ENCODE data around the gene HSP90AB1. TPM values are rescaled to one million over a fixed set of nuclear protein-coding genes. Genes with fewer than 3 reads are reported as not detected.

HSP90AB1 gene
- total RNA-seq, 1 donor from 2014 or later: 873 TPM

- intact Hi-C loops (cut with DNase I): no loop called here
- no peak for DNase-seq (ENCODE audit: low spot score)
Measured at GRCh38 chr6:44273617-44274016, 26.7 kb downstream of the HSP90AB1 start.

GRCh38 chr6:44275271-44275748 lies 28.4 kb downstream of the HSP90AB1 start:
- no peak for DNase-seq (ENCODE audit: low spot score)
- intact Hi-C loops (cut with DNase I): no loop called here

GRCh38 chr6:44275749-44276648 lies 29.1 kb downstream of the HSP90AB1 start:
- intact Hi-C loops (cut with DNase I): no loop called here
- no peak for DNase-seq (ENCODE audit: low spot score)

- DNase-seq (ENCODE audit: low spot score): no peak
- intact Hi-C loops (cut with DNase I): no loop called here
Measured at GRCh38 chr6:44276667-44277640, 30.1 kb downstream of the HSP90AB1 start.

- no peak for DNase-seq (ENCODE audit: low spot score)
- intact Hi-C loops (cut with DNase I): no loop called here
Measured at GRCh38 chr6:44277763-44278162, 30.9 kb downstream of the HSP90AB1 start.

- DNase-seq (ENCODE audit: low spot score): no peak
- intact Hi-C loops (cut with DNase I): no loop called here
Measured at GRCh38 chr6:44278315-44278714, 31.4 kb downstream of the HSP90AB1 start.

- DNase-seq (ENCODE audit: low spot score): no peak
- intact Hi-C loops (cut with DNase I): no loop called here
Measured at GRCh38 chr6:44278774-44279697, 32.1 kb downstream of the HSP90AB1 start.

- DNase-seq (ENCODE audit: low spot score): no peak
- intact Hi-C loops (cut with DNase I): no loop called here
Measured at GRCh38 chr6:44284121-44284520, 37.2 kb downstream of the HSP90AB1 start.

GRCh38 chr6:44284867-44285266 lies 38.0 kb downstream of the HSP90AB1 start:
- DNase-seq (ENCODE audit: low spot score): no peak
- intact Hi-C loops (cut with DNase I): no loop called here

GRCh38 chr6:44285552-44286284 lies 38.8 kb downstream of the HSP90AB1 start:
- no peak for DNase-seq (ENCODE audit: low spot score)
- intact Hi-C loops (cut with DNase I): no loop called here

- no peak for DNase-seq (ENCODE audit: low spot score)
- intact Hi-C loops (cut with DNase I): no loop called here
Measured at GRCh38 chr6:44286285-44286565, 39.3 kb downstream of the HSP90AB1 start.

GRCh38 chr6:44286747-44287146 lies 39.8 kb downstream of the HSP90AB1 start:
- intact Hi-C loops (cut with DNase I): no loop called here
- DNase-seq (ENCODE audit: low spot score): no peak

- DNase-seq (ENCODE audit: low spot score): no peak
- intact Hi-C loops (cut with DNase I): no loop called here
Measured at GRCh38 chr6:44289726-44290260, 42.9 kb downstream of the HSP90AB1 start.

GRCh38 chr6:44291841-44292240 lies 44.9 kb downstream of the HSP90AB1 start:
- no peak for DNase-seq (ENCODE audit: low spot score)
- intact Hi-C loops (cut with DNase I): no loop called here

- DNase-seq (ENCODE audit: low spot score): no peak
- intact Hi-C loops (cut with DNase I): no loop called here
Measured at GRCh38 chr6:44292661-44293365, 45.9 kb downstream of the HSP90AB1 start.

- intact Hi-C loops (cut with DNase I): no loop called here
Measured at GRCh38 chr6:44294832-44295791, 48.2 kb downstream of the HSP90AB1 start.

More at GRCh38 chr6:44294832-44295791, 48.2 kb downstream of the HSP90AB1 start:
- no peak for DNase-seq (ENCODE audit: low spot score)
